T-helper 2 cell treated with Interferon-gamma antibody and Interleukin-4, amounts not matched to agents 5 μg/mL and 100 μg/mL, for 36 hours (primary cell): Measurements from ENCODE around the gene PDE2A.

Experiments
- DNase-seq: peaks from one replicate; pipeline ENCODE4 v3.0.0; 2021; ENCODE audit warnings: low spot score
- H3K27ac Mint-ChIP-seq: one replicate; pipeline ENCODE4 v1.8.0; 2021; ENCODE audit warnings: mild to moderate bottlenecking, mixed read lengths
- H3K27me3 Mint-ChIP-seq: one replicate; pipeline ENCODE4 v1.8.0; 2021; ENCODE audit warnings: low read depth, mixed read lengths
- H3K36me3 Mint-ChIP-seq: one replicate; pipeline ENCODE4 v1.8.0; 2021; ENCODE audit warnings: low read depth, mixed read lengths
- H3K4me1 Mint-ChIP-seq: one replicate; pipeline ENCODE4 v1.8.0; 2021; ENCODE audit warnings: low read depth, mixed read lengths
- H3K4me3 Mint-ChIP-seq: one replicate; pipeline ENCODE4 v1.8.0; 2022; ENCODE audit warnings: mild to moderate bottlenecking, moderate library complexity, mixed read lengths
- H3K9me3 Mint-ChIP-seq: one replicate; pipeline ENCODE4 v1.8.0; 2021; ENCODE audit warnings: mixed read lengths

PDE2A gene

DNA sequence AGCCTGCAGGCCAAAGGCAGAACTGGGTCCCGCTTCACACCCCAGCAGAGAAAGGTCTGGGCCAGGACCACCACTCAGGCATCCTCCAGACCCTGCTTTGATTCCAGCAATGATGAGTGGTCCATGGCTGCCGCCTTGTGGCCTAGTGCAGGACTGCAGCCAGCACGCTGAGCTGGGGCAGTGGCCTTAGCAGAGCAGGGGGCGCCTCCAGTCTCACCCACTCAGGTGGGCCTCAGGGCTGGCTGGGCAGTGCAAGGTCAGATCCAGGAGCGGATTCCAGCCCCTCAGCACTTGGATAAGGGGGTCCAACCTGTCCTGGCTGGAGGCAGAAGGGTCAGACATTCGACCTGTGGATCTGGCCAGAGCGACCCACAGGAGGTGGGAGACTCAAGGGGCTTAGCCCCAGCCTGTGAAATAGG, 9.6 kb upstream of the PDE2A start:
- peak; percentile 50 for DNase-seq
- Mint-ChIP-seq H3K27me3 (no peaks in the 10 kb centered on the region), H3K4me1 (peaks cover 24% of the 10 kb centered on the region), H3K36me3 (peaks cover 20% of the 10 kb centered on the region), H3K27ac (no peak overlapping the region), H3K9me3 (no peaks in the 10 kb centered on the region), H3K4me3 (no peak overlapping the region)

DNA sequence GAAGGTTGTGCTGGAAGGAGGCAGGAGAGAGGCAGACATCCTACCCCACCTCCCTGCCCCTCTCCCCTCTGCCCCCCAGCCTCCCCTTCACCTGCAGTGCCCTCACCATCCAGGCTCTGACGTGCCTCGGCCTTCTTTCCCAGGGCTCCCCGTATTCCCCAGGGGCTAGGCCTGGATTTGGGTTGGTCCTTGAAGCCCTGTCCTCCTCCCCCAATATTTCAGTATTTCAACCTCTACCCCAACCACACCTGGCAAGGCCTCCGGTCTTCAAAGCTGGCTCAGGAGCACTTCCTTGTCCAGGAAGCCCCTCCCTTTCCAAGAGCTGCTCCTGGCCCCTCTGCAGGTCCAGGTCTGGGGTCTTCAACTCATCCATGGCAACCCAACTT, 8.6 kb upstream of the PDE2A start:
- DNase-seq = no peak
- Mint-ChIP-seq H3K36me3 (peaks cover 15% of the 10 kb centered on the region), H3K4me1 (peaks cover 24% of the 10 kb centered on the region), H3K9me3 (no peaks in the 10 kb centered on the region), H3K4me3 (no peak overlapping the region), H3K27me3 (peaks cover 6% of the 10 kb centered on the region), H3K27ac (no peak overlapping the region)

DNA sequence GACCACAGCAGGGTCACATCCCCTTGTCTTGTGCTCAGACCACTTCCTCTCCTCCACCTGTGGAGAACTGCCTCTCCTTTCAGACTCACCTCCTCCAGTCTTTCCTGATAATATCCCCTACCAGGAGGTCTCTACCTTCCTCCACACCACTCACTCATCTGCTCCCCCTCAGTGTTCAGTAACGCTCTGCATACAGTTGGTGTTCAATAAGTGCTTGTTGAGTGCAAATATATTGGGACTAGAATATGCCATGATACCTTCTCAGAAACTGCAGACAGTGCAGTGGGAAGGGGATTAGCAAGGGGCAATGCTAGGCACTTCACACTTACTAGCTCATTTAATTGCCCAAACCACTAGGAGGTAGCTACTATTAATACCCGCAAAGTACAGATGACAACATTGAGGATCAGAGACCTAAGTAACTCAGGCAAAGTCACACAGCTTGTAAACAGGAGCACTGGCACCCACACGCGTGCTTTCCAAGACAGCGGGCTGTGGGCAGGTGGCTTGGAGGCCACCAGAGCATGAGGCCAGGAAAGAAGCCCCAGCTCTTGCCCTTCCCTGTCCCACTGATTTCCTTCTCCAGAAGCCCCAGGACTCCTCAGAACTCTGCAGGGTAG, 8.1 kb upstream of the PDE2A start:
- Mint-ChIP-seq H3K4me1 (peaks cover 24% of the 10 kb centered on the region), H3K4me3 (no peak overlapping the region), H3K36me3 (peaks cover 15% of the 10 kb centered on the region), H3K27ac (no peak overlapping the region), H3K27me3 (peaks cover 8% of the 10 kb centered on the region), H3K9me3 (no peaks in the 10 kb centered on the region)
- DNase-seq = no peak

DNA sequence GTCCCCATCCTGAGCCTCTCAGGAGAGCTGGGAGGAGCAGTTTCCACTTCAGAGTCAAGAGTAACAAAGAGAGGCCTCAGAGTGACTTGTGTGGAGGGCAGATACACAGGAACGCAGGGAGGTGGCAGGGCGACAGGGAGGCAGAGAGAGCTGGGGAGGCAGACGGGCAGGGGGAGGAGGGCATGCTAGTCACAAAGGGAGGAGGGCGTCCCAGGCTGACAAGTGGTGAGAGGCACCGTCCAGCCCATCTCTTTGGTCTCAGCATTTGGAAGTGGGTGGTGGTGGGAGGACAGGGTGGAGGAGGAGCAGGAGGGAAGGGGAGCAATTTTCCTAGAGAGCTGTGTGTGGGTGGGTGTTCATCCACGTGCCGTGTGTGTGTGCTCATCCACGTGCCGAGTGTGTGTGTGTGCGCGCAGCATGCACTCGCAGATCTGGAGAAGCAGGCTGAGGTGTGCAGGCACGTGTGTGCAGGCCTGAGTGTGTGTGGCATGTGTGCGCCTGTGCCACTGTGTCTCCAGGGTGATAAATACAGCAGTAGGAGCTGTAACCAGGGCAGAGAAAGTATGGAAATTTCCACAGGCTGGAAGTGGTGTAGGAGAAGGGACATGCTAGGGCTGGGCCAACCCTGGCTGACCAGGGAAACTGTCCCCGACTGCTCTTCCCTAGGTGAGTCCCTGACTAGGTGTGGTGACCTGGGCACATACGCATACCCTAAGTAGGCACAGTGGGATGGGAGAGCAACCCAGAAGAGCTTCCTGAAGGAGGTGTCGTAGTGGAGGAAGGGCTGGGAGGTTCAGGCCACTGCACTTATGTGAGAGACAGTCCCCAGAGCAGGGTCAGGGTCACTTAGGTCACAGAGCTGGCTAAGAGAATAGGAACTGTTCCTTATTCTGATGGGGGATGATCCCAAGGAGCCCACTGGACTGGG, 7.3 kb upstream of the PDE2A start:
- no peak overlapping the region for H3K4me3 Mint-ChIP-seq
- peaks cover 17% of the 10 kb centered on the region for H3K4me1 Mint-ChIP-seq
- DNase-seq = no peak
- H3K27ac Mint-ChIP-seq = no peak overlapping the region
- H3K36me3 Mint-ChIP-seq = peaks cover 9% of the 10 kb centered on the region
- peaks cover 14% of the 10 kb centered on the region for H3K27me3 Mint-ChIP-seq
- no peaks in the 10 kb centered on the region for H3K9me3 Mint-ChIP-seq

DNA sequence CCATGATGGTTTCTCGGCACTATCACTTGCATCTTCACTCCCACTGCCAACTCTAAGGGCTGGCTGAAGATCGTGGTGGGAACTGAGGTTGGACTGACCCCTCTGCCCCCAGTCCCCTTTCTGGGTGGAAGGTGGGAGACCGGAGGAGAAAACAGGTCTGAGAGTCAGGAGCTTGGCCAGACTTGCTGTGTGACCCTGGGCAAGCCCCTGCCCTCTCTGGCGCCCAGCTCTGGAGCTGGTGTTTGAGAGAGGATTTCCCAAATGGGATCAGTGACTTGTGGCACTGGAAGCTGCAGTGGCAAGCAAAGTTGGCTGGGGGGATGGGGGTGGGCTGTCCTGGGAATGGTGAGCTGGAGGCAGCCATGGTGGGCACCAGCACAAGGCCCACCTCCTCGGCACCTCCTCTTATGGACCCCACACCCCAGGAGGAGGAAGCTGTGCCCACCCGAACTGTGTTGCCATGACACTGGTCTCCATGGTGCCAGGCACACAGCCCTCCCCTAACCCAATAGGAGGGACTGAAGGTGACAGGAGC, 6.5 kb upstream of the PDE2A start:
- H3K27me3 Mint-ChIP-seq = peaks cover 20% of the 10 kb centered on the region
- peaks cover 9% of the 10 kb centered on the region for H3K4me1 Mint-ChIP-seq
- DNase-seq = no peak
- H3K27ac Mint-ChIP-seq = no peak overlapping the region
- H3K9me3 Mint-ChIP-seq = no peaks in the 10 kb centered on the region
- peaks cover 5% of the 10 kb centered on the region for H3K36me3 Mint-ChIP-seq
- H3K4me3 Mint-ChIP-seq = no peak overlapping the region

DNA sequence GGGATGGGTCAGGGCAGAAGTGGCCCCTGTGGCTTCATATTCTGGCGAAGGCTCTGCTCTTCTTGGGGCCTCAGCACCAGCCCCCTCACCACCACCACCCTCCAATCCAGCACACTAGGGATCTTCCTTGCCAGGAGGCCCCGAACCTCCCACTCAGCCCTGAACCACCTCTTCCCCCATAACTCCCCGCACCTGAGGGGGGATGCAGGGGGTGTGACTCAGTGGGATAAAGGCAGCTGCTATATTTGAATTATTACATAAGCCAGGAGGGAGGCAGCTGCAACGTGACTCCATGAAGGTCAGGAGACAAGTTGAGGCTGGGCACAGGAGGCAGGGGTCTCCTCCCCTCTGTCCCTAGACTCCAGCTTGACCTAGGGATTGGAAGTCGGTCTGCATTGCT, 5.6 kb upstream of the PDE2A start:
- Mint-ChIP-seq H3K27ac (no peak overlapping the region), H3K27me3 (peaks cover 28% of the 10 kb centered on the region), H3K36me3 (peaks cover 3% of the 10 kb centered on the region), H3K4me3 (no peak overlapping the region), H3K9me3 (no peaks in the 10 kb centered on the region), H3K4me1 (peaks cover 3% of the 10 kb centered on the region)
- no peak for DNase-seq

DNA sequence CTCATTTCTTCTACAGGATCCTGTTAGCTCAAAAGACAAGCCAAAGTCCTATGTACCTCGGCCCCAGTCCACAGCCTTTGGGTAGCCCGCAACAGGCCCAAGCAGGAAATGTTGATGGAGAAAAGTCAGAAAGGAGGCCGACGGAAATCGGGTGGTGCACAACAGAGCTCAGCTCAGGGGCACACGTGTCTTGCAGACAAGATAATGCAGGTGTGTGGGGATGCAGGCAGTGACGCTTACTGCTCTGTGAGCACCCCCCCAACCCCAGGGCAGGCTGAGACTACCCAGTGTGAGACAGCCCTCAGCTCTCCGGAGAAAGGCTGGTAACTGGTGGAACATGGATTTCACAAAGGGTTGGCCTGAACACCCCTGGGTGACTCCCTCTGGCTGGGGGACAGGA, 4.3 kb upstream of the PDE2A start:
- DNase-seq = no peak
- Mint-ChIP-seq H3K27me3 (peaks cover 42% of the 10 kb centered on the region), H3K27ac (no peak overlapping the region), H3K36me3 (peaks cover under 1% of the 10 kb centered on the region), H3K4me3 (no peak overlapping the region), H3K4me1 (peaks cover 3% of the 10 kb centered on the region), H3K9me3 (no peaks in the 10 kb centered on the region)

DNA sequence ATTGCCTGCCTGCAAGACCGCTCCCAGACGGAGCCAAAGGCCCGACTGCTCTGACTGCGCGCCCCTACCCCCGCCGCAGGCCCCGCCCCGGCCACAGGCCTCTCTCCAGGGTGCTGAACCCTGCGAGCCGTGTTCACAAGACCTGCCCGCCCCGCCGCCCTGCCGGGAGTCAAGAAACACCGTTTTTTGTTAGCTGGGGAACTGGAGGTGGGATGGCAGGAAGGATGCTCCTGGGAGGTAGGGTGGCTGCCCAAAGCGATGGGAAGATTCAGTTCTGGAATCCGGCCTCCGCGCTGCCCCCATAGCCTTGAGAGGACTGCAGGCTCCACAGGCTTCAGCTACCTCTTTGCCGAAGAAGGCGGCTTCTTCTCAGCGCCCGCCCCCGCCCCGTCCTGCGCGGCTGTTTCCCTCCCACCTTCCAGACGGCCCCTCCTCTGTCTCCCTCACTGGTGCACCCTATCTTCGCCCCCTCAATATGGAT, 2.7 kb upstream of the PDE2A start:
- DNase-seq = peak; percentile 71
- peaks cover 54% of the 10 kb centered on the region for H3K27me3 Mint-ChIP-seq
- H3K4me3 Mint-ChIP-seq = no peak overlapping the region

DNA sequence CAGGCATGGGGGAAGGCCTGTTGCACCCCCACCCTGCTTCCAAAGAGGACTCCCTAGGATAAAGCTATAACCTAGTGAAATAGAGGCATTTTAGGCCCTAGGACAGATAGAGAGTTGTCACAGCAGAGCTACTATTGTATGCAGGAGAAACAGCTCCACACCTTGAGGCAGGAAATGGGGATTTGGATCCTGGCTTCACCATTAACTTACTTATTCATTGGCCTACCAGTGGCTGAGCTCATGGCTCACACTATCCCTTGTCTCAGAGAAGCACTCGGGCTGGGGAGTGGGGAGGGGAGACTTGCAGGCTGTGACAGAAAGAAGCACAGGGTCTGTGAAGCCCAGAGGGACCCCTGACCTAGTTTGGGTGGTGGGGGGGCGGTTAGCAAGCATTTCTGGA, 999 bp upstream of the PDE2A start:
- Mint-ChIP-seq H3K36me3 (no peaks in the 10 kb centered on the region), H3K4me3 (no peak overlapping the region), H3K27me3 (peaks cover 65% of the 10 kb centered on the region), H3K27ac (no peak overlapping the region), H3K4me1 (no peaks in the 10 kb centered on the region), H3K9me3 (no peaks in the 10 kb centered on the region)
- DNase-seq = no peak

More for the DNA sequence above, 2.7 kb upstream of the PDE2A start:
- Mint-ChIP-seq H3K36me3 (no peaks in the 10 kb centered on the region), H3K27ac (no peak overlapping the region), H3K9me3 (no peaks in the 10 kb centered on the region), H3K4me1 (no peaks in the 10 kb centered on the region)

DNA sequence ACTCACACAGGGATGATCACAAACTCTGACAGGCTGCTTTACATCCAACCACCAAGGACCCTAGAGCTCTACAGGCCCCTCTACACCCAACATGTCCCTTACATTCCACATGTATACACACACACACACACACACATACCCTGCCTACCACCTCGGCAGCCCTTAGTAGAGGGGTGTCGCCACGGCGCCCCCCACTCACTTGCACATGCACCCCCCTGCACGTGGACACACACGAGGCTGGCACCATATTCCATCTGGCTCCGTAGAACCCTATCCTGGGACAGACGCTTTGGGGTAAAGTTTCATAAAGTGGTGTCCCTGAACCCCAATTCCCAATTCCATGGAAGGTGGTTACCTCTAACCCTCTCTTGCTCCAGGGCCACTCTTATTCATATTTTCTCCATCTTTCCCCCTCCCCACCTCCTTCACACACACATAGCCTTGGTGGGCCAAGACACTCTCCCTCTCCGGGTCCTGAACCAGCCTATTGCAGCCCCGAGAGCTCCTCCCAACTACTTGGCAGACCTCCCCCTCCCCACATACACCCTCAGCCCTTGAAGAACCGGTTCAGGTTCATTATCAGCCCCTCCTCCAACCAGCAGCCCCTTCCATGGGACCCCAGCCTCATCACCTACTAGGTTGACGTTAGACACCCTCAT, 809 bp downstream of the PDE2A start:
- no peak overlapping the region for H3K4me3 Mint-ChIP-seq
- H3K27ac Mint-ChIP-seq = no peak overlapping the region
- no peak for DNase-seq
- peaks cover 65% of the 10 kb centered on the region for H3K27me3 Mint-ChIP-seq
- H3K9me3 Mint-ChIP-seq = no peaks in the 10 kb centered on the region
- H3K4me1 Mint-ChIP-seq = peaks cover 5% of the 10 kb centered on the region
- H3K36me3 Mint-ChIP-seq = no peaks in the 10 kb centered on the region

DNA sequence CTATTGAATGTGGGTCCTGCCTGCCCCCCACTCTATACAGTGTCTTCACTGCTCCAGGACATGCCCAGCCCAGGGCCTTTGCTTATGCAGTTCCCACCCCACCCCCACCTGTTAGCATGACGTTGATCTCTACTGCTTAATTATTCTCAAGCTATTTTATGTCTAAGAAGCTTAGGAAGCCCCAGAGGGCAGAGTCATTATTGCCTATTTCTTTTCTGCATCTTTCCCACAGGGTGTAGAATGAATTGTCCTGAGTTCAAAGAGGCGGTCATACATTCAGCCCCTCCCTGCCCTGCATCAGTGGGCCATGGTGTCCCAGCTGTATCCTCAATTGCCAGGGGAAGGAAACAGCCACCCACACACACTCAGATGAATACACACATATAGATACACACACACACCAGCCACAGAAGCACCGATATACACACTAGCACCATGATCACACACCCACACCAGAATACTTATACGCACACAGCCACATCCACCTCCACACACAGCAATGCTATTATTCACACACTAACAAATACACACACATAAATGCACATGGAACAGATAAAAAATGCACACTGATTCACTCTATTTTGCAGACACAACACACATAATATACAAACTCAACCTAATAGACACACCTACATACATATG, 1.5 kb downstream of the PDE2A start:
- no peak overlapping the region for H3K27ac Mint-ChIP-seq
- peaks cover 6% of the 10 kb centered on the region for H3K4me1 Mint-ChIP-seq
- no peak for DNase-seq
- H3K36me3 Mint-ChIP-seq = no peaks in the 10 kb centered on the region
- H3K9me3 Mint-ChIP-seq = no peaks in the 10 kb centered on the region
- peaks cover 58% of the 10 kb centered on the region for H3K27me3 Mint-ChIP-seq
- H3K4me3 Mint-ChIP-seq = no peak overlapping the region

DNA sequence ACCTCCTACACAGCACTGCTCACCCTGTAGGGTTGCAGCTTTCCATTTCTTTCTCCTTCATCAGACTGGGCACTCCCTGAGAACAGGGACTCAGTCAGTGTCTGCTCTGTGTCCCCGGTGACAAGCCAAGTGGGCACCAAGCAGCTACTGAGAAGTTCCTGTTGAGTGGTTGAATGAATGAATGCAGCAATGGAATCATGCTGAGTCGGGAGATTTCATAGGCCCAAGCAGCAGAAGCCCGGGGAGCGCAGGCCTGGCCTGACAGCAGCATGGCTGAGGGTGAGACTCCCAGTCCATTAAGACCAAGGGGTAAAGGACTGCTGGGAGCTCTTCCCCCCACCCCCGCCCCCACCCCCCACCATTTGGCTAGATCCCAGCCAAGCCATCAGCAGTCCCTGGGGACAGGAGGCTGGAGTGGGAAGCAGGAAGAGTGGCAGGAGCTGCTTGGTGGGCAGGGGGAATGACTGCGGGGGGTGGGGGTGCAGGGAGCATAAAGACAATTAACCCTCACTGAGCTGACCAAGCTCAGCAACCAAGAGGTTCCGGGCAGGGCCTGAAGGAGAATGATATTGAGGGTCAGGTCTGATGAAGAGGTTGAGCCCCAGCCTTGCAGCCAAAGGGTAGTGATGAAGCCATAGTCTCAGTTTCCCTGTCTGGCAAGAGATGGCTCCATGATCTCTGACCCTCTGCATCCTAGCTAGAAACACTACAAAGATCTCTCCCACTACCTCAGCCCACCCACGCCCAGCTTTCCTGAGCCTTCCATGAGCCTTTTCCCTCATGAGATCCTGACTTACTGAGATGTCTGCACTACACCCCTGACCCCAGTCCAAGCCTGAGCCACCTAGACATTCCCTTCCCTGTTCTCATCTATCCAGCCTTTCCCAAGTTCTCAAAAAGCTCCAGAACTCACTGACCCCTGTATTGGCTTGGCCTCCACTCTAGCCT, 2.8 kb downstream of the PDE2A start:
- DNase-seq = no peak
- peaks cover 6% of the 10 kb centered on the region for H3K4me1 Mint-ChIP-seq
- H3K27ac Mint-ChIP-seq = no peak overlapping the region
- peaks cover 55% of the 10 kb centered on the region for H3K27me3 Mint-ChIP-seq
- H3K9me3 Mint-ChIP-seq = peaks cover 8% of the 10 kb centered on the region
- no peaks in the 10 kb centered on the region for H3K36me3 Mint-ChIP-seq
- no peak overlapping the region for H3K4me3 Mint-ChIP-seq

DNA sequence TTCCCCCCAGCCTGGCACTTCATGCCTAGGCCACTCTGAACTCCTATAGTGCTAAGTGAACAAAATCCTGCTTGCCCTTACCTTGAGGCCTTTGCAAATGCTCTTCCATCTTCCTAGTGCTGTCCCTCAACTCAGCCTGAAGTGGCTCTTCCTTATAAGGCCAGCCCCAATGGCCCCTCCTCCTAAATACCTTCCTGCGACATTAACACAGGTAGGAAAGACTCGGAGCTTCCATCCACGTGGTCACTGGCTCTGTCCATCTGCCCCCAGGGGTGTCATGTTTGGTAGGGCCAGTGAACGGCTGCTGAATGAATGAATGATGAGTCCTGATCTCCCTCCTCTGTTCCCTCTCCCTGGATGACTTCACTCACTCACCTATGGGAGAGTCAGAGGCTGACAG, 4.2 kb downstream of the PDE2A start:
- H3K27me3 Mint-ChIP-seq = peaks cover 42% of the 10 kb centered on the region

More for the DNA sequence above, 4.2 kb downstream of the PDE2A start:
- Mint-ChIP-seq H3K36me3 (no peaks in the 10 kb centered on the region), H3K4me1 (peaks cover 6% of the 10 kb centered on the region), H3K27ac (no peak overlapping the region), H3K9me3 (peaks cover 8% of the 10 kb centered on the region), H3K4me3 (no peak overlapping the region)
- no peak for DNase-seq
